Measurements from ENCODE around the gene GUCD1.

DNA sequence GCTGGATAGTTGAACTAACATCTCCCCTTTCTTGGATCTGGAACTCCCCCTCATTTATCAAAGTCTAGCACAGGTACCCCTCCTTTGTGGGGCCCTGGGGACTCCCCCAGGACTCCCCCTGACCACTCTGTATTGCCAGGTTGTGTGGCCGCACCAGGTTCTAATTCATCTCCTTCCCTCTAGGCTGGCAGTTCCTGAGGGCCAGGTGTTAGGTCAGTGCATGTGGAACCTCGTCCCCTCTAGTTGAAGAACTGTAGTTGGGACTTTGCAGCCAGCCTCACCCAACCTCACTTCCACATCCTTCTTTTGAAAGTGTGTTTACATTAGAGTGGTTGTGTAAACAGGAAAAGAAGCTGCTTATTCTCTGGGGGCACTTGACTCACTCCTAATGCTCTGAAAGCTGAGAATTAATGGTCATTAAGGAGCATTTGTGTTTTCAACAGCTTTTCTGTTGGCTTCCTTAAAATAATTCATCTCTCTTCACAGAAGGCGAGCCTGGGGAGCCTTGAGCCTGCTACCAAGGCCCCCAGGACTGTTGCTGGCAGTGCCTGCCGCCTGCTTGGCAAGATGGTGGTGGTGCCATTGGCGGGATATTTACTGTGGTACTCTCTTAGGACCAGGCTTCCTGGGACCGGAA is 48.0 kb downstream of the GUCD1 start:
- TF ChIP-seq, protein P1, sequence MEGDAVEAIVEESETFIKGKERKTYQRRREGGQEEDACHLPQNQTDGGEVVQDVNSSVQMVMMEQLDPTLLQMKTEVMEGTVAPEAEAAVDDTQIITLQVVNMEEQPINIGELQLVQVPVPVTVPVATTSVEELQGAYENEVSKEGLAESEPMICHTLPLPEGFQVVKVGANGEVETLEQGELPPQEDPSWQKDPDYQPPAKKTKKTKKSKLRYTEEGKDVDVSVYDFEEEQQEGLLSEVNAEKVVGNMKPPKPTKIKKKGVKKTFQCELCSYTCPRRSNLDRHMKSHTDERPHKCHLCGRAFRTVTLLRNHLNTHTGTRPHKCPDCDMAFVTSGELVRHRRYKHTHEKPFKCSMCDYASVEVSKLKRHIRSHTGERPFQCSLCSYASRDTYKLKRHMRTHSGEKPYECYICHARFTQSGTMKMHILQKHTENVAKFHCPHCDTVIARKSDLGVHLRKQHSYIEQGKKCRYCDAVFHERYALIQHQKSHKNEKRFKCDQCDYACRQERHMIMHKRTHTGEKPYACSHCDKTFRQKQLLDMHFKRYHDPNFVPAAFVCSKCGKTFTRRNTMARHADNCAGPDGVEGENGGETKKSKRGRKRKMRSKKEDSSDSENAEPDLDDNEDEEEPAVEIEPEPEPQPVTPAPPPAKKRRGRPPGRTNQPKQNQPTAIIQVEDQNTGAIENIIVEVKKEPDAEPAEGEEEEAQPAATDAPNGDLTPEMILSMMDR (IDR thresholded peaks at IDR 0.05) = no peak
- TF ChIP-seq POLR2A (IDR thresholded peaks at IDR 0.05) = no peak
